Esophagus squamous epithelium (tissue), 4 donors: ENCODE measurements around the gene OLAH.

Experiments
- CTCF ChIP-seq, 6 experiments: fragments of 450-650 bp in 4 of 6; fragments of 200-600 bp in 2 of 6; sonication (generic) in 2 of 6; IDR thresholded peaks; one replicate each; pipeline ENCODE4 v1.5.1; 2016 to 2019; ENCODE audit warnings: antibody characterized with exemption in 6 of 6, mild to moderate bottlenecking in 4 of 6, moderate library complexity in 4 of 6
- POLR2A ChIP-seq, 4 donors: fragments of 450-650 bp; IDR thresholded peaks; one replicate each; pipeline ENCODE4 v1.6.1; 2017; ENCODE audit warnings: antibody characterized with exemption in 4 of 4, mild to moderate bottlenecking in 4 of 4, moderate library complexity in 3 of 4

- no peak for TF ChIP-seq CTCF (IDR thresholded peaks at IDR 0.05)
- no peak for TF ChIP-seq POLR2A (IDR thresholded peaks at IDR 0.05)
These were observed 72.5 kb downstream of the OLAH start for GRCh38 chr10:15116225-15116624.
